ENCODE results near the gene TMIGD1.

DNA sequence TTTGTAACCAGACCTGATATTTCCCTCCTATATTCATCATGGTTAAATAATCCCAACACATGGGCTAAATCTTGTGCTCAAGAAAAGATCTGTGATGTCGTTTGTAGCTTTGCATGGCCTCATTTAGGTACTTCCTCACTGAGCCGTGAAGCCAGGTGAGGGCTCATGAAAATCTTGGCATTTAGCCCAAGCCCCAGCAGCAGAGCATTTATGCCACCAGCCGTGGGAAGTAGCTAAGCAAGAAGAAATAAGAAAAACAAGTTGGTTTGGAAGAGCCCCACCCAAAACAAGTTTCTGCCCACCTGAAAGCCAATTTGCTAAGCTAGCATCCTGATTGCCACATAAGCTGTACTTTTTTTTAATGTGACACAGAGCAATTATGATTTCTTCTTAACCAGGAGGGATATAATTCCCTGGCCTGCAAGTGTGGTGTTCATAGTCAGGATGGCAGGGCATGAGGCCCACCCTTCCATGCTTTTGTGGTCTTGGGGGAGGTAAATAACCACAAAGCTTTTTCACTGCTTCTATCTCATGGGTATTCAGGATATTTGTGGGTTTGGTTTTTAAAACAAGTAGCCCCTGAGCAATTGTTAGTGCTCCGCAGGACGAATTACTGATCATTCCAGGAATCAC lies 10.5 kb downstream of the TMIGD1 start:
- TF ChIP-seq, protein P1, sequence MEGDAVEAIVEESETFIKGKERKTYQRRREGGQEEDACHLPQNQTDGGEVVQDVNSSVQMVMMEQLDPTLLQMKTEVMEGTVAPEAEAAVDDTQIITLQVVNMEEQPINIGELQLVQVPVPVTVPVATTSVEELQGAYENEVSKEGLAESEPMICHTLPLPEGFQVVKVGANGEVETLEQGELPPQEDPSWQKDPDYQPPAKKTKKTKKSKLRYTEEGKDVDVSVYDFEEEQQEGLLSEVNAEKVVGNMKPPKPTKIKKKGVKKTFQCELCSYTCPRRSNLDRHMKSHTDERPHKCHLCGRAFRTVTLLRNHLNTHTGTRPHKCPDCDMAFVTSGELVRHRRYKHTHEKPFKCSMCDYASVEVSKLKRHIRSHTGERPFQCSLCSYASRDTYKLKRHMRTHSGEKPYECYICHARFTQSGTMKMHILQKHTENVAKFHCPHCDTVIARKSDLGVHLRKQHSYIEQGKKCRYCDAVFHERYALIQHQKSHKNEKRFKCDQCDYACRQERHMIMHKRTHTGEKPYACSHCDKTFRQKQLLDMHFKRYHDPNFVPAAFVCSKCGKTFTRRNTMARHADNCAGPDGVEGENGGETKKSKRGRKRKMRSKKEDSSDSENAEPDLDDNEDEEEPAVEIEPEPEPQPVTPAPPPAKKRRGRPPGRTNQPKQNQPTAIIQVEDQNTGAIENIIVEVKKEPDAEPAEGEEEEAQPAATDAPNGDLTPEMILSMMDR (IDR thresholded peaks at IDR 0.05; ENCODE audit: poor library complexity): no peak
- no peak for TF ChIP-seq EZH2 (IDR thresholded peaks at IDR 0.05; ENCODE audit: borderline replicate concordance)

Data from hepatocyte (in vitro differentiated cells).